Suprapubic skin (tissue), 4 donors: ENCODE results near the gene RNF19B.

ENCODE experiments used
- EP300 ChIP-seq: sonication (generic); formaldehyde crosslinking; IDR thresholded peaks from one replicate; pipeline ENCODE4 v1.6.1; 2017; ENCODE audit warnings: antibody characterized with exemption
- POLR2A ChIP-seq, 2 donors: fragments of 450-650 bp; IDR thresholded peaks; one replicate each; pipeline ENCODE4 v1.6.1; 2017; ENCODE audit warnings: antibody characterized with exemption in 2 of 2, mild to moderate bottlenecking in 2 of 2, moderate library complexity in 2 of 2
- POLR2AphosphoS5 ChIP-seq, 3 donors: sonication (generic); formaldehyde crosslinking; IDR thresholded peaks; one replicate each; pipeline ENCODE4 v1.6.1; 2017; ENCODE audit warnings: antibody characterized with exemption in 3 of 3
- TF ChIP-seq, protein P1 (sequence below), 2 donors: fragments of 200-600 bp in 1 of 2; fragments of 450-650 bp in 1 of 2; sonication (generic) in 1 of 2; IDR thresholded peaks; one replicate each; pipeline ENCODE4 v1.5.1; 2016 to 2019; ENCODE audit warnings: antibody characterized with exemption in 2 of 2, mild to moderate bottlenecking in 1 of 2, moderate library complexity in 1 of 2

DNA sequence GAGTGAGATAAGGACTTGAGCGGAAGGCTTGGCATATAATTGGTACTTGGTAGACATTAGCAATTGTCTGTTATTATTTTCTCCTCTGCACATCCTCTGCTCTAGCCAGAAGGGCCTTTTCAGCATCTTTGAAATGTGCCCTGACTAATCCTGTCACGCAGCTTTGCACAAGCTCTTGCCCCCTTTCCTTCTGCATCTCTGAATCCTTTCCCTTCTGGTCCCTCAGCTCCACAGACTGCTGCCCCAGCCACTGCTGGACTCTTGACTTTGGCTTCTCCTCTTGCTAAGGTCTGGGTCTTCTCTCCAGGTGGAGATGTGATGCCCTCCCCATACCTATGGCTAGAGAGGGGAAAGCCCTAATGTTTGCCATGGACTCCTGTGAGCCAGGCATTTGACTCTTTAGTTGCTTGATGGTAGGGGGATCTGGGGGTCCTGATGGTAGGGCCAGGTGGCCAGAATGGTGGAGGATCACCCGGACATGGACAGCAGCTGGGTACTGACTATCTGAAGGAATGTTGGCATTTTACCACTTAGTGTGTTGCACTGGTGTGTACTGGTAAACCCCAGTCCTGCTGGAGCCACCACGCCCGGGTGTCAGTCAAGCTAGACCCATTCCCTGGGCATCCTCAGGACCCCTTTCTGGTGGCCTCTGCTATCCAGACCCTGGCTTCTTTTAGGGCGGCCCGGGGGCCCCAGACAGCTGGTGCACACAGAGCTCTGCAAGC is 73.9 kb downstream of the RNF19B start:
- TF ChIP-seq, protein P1, sequence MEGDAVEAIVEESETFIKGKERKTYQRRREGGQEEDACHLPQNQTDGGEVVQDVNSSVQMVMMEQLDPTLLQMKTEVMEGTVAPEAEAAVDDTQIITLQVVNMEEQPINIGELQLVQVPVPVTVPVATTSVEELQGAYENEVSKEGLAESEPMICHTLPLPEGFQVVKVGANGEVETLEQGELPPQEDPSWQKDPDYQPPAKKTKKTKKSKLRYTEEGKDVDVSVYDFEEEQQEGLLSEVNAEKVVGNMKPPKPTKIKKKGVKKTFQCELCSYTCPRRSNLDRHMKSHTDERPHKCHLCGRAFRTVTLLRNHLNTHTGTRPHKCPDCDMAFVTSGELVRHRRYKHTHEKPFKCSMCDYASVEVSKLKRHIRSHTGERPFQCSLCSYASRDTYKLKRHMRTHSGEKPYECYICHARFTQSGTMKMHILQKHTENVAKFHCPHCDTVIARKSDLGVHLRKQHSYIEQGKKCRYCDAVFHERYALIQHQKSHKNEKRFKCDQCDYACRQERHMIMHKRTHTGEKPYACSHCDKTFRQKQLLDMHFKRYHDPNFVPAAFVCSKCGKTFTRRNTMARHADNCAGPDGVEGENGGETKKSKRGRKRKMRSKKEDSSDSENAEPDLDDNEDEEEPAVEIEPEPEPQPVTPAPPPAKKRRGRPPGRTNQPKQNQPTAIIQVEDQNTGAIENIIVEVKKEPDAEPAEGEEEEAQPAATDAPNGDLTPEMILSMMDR (IDR thresholded peaks at IDR 0.05): no peak
- TF ChIP-seq POLR2A (IDR thresholded peaks at IDR 0.05) (no peak), EP300 (no peak), POLR2AphosphoS5 (IDR thresholded peaks at IDR 0.05) (no peak)
